Stimulated activated CD8-positive, alpha-beta memory T cell treated with anti-CD3 and anti-CD28 coated beads, Interleukin-4, amount 100 ng/mL, for 24 hours (primary cell): ENCODE measurements around the gene LDLRAD2.
A peak's percentile ranks its signal among the peaks of the same experiment; 100 is the strongest.
"Not testable (repeated sequence)": the region's sequence is repeated elsewhere in the genome, so short reads cannot be mapped to it uniquely, and the experiment has no call there.

Source experiments
- DNase-seq: peaks from one replicate; pipeline ENCODE4 v3.0.0-alpha.2; 2020; ENCODE audit warnings: low read depth

The LDLRAD2 gene

DNA sequence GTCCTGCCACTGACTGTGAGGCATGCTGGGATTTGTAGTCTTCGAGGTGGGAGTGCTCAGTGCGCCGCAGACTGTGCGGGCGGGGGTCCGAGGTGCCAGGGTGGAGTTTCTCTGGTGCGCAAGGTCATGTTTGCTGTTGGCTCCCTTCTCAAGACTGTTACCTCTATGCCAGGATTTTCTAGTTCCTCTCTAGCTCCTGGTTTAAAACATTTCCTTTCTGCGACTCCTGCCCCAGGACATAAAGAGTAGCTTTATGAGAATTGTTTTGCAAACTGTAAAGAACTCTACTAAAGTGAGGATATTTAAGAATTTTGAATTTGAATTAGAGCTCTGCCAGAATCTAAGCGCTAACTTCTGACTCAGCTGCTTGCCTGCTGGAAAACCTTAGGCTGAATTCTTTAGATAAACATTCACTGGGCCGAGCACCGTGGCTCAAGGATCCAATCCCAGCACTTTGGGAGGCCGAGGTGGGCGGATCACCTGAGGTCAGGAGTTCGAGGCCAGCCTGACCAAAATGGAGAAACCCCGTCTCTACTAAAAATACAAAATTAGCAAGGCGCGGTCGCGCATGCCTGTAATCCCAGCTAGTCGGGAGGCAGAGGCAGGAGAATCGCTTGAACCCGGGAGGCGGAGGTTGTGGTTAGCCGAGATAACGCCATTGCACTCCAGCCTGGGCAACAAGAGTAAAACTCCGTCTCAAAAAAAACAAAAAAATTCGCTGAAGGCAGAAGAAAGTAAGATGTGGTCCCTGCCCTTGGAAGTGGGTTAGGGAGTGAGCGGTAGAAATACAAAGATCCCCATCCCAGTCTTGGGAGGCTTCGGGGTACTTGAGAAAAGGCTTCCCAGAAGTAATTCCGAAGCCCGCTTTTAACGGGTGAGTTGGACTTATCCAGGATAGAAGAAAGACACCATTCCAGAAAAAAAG is 28.1 kb upstream of the LDLRAD2 start:
- no peak for DNase-seq

DNA sequence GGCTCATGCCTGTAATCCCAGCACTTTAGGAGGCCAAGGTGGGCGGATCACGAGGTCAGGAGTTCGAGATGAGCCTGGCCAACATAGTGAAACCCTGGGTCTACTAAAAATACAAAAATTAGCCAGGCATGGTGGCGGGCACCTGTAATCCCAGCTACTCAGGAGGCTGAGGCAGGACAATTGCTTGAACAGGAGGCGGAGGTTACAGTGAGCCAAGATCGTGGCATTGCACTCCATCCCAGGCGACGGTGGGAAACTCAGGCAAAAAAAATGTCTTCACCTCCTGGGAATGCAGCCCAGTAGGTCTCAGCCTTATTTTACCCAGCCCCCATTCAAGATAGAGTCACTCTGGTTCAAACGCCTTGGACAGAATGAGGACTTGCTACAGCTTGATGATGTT is 26.3 kb upstream of the LDLRAD2 start:
- DNase-seq = not testable (repeated sequence)

DNA sequence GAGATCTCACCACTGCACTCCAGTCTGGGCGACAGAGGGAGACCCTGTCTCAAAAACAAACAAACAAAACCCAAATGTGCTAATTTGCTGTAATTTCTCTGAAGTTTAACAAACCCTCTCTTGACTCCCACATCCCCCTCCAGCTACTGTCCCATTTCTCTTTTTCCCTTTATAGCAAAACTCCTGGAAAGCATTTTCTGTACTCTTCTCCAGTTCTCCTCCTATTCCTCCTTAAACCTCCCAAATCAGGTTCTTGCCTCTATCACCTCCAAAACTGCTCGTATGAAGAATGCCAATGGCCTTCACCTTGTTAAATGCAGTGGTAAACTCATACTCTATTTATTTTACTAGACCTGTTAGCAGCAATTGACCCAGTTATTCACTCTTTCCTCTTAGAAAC is 25.4 kb upstream of the LDLRAD2 start:
- no peak for DNase-seq

DNA sequence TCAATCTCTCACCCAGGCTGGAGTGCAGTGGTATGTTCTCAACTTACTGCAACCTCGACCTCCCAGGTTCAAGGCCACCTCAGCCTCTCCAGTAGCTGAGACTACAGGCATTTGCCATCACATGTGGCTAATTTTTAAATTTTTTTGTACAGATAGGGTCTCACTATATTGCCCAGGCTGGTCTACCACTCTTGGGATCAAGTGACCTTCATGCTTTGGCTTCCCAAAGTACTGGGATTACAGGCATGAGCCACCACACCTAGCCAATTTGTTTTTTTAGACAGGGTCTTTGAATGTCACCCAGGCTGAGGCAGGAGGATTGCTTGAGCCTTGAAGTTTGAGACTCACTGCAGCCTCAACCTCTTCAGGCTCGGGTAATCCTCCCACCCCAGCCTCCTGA is 19.0 kb upstream of the LDLRAD2 start:
- DNase-seq = no peak

DNA sequence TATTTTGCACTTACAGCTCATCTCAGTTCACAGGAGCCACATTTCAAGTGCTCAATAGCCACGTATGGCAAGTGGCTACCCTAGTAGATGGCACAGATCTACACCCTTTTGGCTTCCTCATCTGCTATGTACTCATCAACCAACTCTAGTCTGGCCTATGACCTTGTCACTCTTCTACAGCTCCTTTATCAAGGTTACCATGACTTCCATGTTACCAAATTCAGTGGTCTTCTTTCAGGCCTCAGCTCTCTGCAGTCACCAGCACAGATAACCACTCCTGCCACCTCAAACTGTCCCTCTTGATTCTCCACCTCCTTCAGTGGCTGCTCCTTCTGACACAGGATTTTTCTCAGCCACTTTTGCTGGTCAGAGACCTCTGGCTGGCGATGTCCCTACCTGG is 17.4 kb upstream of the LDLRAD2 start:
- no peak for DNase-seq

DNA sequence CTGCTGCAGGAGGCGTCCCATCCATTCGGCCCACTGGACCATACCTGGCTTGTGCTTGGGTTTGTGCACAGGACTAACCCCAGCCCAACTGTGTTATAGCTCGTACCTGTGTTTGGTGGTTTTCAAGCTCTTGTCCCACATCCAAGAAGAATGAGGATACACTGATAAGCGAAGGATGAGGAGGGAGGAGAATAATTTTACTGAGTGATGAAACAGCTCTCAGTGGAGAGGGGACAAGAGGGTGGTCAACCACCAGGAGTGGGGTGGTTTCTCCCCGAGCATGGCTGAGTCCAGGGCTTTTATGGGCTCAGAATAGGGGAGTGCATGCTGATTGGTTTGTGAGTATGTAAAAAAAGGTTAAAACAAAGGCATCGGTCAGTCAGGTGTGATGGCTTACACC is 17.0 kb upstream of the LDLRAD2 start:
- DNase-seq = no peak

DNA sequence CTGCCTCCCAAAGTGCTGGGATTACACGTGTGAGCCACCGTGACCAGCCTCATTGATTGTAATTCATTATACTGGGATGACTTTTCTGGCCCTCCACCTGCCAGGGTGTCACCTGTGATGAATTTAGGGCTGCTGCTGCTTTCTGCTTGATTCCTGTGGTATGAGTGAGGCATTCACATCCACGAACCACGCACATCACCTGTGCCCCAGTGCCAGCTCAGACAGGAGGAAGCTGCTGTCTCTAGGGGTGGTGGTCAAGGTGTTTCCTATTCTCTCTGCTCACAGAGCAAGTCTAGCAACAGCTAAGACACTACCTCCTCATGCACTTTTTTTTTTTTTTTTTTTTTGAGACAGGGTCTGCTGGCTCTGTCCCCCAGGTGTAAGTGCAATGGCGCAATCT is 12.3 kb upstream of the LDLRAD2 start:
- no peak for DNase-seq

DNA sequence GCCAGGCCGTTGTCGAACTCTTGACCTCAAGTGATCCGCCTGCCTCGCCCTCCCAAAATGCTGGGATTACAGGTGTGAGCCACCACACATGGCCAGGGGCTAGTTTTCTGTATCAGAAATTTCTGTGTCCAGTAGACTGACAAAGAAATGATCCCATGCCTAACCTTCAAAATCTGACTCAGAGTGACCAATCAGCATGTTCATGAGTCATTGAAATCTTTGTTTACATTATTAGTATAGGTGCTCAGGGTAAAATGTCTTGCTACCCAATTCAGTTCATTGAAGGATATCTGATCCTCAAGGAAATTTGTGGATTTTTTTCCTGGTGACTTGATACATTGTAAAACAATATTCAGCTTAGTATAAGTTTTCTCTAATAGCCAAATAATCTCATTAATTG is 11.0 kb upstream of the LDLRAD2 start:
- DNase-seq = no peak

DNA sequence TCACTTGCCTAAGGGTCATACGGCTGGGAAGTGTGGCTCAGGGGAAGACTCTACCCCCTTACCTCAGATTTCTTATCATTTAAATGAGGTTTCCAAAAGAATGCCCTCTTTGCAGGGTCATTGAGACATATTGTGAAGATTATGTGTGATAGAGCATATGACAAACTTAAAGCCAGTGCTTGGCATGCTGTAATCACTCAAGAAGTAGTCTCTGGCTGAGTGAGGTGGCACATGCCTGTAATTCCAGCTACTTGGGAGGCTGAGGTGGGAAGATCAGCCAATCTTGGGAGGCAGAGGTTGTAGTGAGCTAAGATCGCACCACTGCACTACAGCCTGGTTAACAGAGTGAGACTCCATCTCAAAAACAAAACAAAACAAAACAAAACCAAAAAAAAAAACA is 7.5 kb upstream of the LDLRAD2 start:
- DNase-seq = no peak

DNA sequence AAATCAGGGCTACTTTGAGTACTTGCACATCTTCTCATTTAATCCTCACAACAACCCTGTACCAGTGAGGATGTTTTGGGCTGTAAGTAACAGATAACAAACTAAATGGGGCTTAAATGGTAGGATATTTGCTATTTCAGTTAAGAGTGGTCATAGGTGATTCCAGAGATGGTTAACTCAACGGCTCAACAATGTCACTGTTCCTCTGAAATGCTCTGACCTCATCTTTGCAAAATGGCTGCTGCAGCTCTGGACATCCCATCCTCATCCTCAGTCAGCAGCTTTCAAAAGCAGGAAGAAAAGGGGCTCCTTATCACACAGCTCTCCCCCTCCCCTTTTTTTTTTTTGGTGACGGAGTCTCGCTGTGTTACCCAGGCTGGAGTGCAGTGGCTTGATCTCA is 1.5 kb downstream of the LDLRAD2 start:
- DNase-seq = no peak

DNA sequence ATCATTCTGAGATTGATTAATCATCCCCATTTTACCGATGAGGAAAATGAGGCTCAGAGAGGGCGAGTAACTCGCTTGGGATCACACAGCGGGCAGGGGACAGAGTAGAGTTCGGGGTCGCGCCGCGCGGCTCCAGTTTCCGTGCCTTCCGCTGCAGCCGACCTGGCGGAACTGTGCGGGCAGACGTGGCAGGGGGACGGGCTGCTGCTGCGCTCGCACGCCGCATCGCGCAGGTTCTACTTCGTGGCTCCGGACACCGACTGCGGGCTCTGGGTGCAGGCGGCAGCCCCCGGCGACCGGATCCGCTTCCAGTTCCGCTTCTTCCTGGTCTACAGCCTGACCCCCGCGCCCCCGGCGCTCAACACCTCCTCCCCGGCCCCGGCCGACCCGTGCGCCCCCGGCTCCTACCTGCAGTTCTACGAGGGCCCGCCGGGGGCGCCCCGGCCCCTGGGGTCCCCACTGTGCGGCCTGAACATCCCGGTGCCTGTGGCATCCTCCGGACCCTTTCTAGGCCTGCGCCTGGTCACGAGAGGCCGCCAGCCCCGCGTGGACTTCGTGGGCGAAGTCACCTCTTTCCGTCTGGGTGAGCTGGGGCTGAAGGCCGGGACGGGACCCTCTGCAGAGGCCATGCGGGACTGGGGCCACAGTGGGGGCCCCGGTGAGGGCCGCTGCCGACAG is 2.3 kb downstream of the LDLRAD2 start:
- DNase-seq = peak; percentile 20

DNA sequence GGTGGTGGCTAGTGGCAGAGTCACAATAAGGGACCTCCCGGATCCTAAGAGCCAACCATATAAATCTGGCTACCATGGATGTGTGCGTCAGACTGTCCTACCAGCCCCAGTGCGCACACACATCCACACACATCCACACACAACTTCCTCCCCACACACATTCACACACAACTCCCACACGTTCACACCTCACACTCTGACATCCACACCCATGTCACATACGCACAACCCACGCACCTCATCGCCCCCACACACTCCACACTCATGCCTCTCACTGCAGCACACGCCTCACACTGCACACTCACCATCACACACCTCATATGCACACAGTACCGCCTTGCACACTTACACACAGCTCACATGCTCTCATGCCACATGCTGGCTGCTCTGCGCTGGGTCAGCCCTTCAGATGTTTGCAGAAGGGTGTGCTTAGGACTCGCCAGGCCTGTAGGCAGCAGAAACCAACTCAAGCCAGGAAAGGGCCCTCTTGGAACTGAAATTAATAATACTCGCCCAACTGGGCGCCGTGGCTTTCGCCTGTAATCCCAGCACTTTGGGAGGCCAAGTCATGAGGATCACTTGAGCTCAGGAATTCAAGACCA is 3.0 kb downstream of the LDLRAD2 start:
- no peak for DNase-seq

DNA sequence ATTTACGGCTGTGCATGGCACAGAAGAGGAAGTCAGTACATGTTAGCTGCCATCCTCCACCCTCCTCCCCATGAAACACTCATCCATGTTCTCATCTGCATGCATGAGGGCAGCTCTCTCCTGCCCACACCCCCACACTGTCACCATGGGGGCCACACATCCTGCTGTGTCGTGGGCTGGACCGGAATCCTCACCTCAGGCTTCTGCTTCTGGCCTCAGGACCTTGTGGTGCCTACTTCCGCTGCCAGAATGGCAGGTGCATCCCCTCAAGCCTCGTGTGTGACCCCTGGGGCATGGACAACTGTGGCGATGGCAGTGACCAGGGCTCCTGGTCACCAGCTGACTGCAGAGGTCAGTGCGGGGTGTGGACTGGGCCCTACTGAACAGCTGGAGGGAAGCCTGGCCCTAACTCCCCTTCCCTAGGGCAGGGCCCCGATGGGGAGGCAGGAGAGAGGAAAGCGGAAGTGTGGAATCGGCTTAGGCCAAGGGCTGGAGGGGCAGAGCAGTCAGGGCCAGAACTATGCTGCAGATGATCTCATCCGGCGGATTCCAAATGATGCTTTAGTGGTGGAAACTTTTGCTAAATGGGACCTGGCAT is 3.8 kb downstream of the LDLRAD2 start:
- no peak for DNase-seq

DNA sequence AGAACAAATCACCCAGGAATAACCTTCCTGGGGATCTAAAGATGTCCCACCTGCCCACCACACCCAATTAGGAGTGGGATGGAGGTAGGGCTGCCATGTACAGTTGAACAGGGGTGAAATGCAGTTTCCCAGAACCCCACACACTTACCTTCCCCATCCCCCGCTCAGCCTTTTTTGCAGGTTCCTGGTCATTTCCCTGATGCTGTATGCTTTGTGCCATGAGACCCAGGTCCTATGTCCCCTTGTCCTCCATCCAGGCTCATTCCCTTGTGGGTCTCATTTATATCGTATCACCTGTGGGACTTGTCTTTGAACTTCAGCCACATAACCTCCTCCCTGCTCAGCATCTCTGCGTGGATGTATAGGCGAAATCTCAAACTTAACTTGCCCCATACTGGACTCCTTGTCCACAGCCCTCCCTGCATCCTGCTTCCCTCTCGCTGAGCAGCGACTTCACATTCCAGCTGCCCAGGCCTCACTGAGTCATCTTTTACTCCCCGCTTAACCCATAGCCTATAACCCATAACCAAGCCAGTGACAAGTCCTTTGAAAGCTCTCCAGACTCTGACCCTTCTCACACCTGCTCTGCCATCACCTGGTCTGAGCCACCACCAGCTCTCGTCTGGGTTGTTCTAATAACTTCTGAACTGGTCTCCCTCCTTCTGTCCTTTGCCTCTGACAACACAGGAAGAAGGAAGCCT is 4.7 kb downstream of the LDLRAD2 start:
- DNase-seq = no peak

DNA sequence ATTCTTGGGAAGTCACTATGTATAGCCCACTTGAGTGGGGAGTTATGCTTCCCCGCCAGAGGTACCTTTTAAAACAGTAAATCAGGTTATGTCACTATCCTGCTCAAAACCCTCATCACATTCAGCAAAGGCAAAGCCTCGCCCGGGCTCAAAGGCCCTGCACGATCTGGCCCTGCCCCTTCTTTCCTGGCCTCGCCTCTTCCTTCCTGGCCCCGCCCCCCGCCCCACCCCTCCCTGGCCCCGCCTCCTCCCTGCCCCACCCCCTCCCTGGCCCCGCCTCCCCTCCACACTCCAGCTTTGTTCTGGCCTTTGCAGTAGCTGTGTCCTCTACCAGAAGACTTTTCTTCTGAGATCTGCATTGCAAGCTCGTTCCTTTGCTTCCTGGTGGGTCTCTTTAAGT is 6.6 kb downstream of the LDLRAD2 start:
- DNase-seq = peak; percentile 11

DNA sequence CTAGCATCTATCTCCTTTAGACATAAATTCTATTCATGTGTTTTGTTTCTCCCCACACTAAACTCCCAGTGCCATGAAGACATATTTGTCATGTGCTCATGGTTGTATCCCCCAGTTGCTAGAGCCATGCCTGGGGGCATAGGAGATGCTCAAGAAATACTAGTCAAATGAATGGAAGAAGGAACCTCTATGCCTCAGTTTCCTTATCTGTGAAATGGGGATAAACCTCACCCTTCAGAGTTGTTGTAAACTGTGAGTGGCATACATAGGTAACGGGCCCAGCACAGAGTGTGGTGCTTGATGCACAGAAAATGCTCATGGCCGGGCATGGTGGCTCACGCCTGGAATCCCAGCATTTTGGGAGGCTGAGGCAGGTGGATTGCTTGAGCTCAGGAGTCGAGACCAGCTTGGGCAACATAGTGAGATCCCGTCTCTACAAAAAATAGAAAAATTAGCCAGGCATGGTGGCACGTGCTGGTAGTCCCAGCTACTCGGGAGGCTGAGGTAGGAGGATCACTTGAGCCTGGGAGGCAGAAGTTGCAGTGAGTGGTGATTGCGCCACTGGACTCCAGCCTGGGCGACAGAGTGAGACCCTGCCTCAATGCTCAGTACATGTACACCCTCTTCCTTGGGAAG is 8.7 kb downstream of the LDLRAD2 start:
- DNase-seq = no peak

DNA sequence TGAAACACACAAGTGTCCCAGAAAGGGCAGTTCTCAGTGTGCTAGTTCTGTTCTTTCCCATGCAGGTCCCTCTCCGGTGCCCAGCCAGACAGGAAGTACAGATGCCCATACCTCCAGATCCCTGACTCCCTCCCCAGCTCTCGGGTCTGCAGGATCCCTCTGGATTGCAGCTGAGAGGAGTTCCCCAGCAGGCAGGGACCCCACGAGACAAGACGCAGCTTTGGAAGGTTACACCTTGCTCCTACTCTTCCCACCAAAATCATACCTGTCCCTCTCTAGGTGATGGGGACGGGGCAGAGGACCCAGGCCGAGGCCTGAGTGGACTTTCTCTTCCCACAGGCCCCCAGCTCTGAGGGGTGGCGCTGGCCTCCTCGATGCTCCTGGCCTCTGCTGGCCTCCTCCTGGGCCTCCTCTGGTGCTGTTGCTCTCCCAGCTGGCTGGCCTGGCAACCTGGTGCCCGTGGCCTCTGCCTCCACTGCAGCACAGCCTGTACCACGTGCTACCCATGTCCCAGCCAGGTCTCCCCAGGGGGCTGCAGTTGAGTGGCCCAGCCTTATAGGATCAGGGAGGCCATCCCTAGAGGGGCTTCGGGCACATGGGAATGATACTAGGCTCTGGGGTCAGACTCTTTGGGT is 9.4 kb downstream of the LDLRAD2 start:
- no peak for DNase-seq

DNA sequence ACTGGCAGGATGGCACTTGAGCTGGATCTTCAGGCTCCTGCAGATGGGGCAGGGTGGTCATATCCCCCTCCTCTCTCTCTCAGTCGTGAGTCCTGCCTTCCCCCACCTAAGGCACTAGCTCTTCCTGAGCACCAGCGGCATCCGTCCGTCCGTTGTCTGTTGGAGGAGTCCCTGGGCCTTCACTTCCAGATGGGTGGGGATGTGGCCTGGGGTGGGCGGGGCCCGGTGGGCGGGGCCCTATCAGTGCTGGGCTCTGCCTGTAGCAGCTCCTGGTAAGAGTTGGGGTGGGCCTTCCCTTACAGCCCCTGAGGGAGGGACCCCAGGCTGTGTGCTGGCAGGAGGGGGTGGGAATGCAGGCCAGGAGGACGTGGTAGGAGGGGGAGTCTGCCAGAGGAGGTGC is 10.3 kb downstream of the LDLRAD2 start:
- DNase-seq = no peak

DNA sequence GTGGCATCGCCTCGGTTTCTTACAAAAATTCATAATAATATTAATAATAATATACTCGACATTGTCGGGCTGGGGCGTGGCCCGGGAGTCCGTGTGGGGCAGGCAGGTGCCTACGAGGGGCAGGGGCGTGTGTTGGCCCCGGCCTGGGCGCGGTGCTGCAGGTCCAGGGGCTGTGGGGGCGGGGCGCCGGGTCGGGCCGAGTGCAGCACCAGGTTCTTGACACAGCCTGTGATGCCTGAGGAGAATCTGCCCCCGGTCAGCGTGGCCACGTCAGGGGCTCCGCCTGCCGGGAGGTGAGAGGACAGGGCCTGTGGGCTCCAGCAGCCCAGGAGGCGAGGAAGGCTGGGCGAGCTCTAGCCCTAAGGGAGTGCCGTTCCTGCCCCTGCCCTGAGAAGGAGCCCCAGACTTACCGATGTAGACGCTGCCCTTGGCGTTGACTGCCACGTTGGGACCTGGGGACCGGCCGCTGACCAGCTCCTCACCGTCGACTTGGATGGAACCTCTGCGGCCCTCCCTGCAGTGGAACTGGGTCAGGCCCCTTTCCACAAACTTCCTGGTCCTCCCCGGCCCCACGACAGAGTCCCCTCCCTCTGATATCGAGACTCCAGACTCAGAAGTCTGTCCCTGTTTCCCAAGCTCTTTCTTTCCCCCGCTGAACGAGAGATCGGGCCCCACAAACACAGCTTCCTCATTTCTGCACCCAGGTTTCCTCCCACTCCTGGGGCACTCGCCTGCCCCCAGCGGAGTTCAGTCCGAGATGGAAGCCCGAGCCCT is 11.3 kb downstream of the LDLRAD2 start:
- DNase-seq = no peak

DNA sequence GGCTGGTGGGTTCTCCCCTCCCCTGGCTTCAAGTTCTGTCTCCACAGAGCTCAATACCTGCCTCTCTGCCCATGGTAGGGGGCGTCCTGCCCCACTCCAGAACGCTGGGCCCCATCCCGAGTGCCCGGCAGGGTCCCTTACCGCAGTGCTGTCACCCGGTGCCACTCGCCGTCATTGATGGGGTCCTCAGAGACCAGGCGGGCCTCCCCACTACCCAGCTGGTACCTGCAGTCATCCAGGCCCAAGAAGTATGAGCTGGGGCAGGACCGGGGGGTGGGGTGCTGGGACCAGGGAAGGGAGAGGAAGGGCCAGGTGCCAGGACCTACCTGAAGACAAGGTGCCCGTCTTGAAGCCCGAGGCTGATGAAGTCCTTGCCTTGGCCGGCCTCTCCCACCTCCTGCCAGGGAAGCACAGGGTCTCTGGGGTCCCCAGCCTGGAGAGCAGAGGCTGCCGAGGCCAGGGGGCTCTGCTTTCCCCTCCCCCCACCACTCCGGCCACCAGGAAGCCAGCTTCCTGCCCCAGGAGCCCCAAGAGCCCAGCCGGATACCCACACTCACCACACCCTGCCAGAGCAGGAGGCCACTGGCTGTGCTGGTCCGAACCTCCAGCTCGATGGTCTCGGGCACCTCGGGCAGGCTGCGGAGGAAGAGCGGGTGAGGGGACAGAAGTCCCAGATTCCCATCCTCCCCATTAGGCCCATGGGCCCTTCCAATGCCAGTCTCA is 12.1 kb downstream of the LDLRAD2 start:
- no peak for DNase-seq
